ENCODE data around the gene DDX39B. TPM values are rescaled to one million over a fixed set of nuclear protein-coding genes. Genes with fewer than 3 reads are reported as not detected.

Gene DDX39B
- total and polyA plus RNA-seq, 2 of the 8 experiments (the other 6 are each of a cell fraction or from before 2014, with no cell fraction given), result 780 to 1,164 TPM

DNA sequence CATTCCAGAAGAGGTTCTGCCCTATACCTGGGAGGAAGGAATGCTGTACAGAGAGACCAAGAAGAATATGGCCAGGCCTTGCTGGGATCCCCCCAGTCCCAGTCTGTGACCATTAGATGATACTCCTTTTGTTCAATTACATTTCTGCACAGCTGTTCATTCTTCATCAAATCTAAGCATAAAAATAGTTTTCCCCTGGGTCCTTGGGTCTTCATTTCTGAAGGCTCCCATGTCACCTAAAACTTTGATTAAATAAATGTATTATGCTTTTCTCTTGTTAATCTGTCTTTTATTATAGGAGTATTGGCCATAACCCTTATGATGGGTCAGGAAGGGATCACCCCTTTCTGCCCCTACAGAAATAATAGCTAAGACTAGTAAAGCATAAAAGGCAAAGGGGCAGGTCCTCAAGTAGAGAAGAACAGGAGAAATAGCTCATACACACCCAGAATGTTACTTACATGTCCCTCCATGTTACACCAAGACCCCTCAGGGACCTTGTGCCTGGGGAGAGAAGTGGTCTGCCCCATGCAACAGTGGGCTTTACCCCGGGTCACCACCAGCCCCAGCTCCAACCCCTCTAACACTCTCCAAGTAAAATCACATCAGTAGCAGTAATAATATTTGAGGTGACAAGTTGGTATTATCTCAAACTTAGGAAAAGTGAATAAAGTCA lies 28.2 kb upstream of the DDX39B start:
- H4K91ac ChIP-seq (replicated peaks; ENCODE audit: insufficient read length, low read length), result no peak overlapping the region
- no peak overlapping the region for H2AFZ ChIP-seq (ENCODE audit: low read length)
- H3K36me3 ChIP-seq (ENCODE audit: control insufficient read depth in 2 of 4, insufficient read depth in 4 of 4, low read length in 3 of 4), result no peaks in the 10 kb centered on the region
- H3K27ac ChIP-seq (ENCODE audit: low read depth, low read length), result no peak overlapping the region
- H4K20me1 ChIP-seq (replicated peaks in 1 of 2; ENCODE audit: control insufficient read depth in 1 of 2, insufficient read depth in 2 of 2, low read length in 2 of 2), result no peaks in the 10 kb centered on the region
- H3K14ac ChIP-seq (ENCODE audit: insufficient read length), result no peak overlapping the region
- H2BK15ac ChIP-seq (ENCODE audit: low read length), result no peak overlapping the region
- no peak overlapping the region for H2BK5ac ChIP-seq (ENCODE audit: low read depth, low read length)
- H3K23me2 ChIP-seq (ENCODE audit: low read depth, low read length), result peaks cover 3% of the 10 kb centered on the region; the same call in 1 of the 2 replicates
- no peak overlapping the region for H4K8ac ChIP-seq (ENCODE audit: extremely low read depth, insufficient read depth, low read length)
- no peaks in the 10 kb centered on the region for H3K79me2 ChIP-seq (ENCODE audit: control insufficient read depth in 1 of 2, insufficient read depth in 2 of 2, low read length in 2 of 2)
- no peak overlapping the region for H3K23ac ChIP-seq (ENCODE audit: insufficient read length)
- H3K4me3 ChIP-seq (ENCODE audit: extremely low read depth in 1 of 4, insufficient read depth in 2 of 4, low read depth in 3 of 4, low read length in 4 of 4), result no peak overlapping the region
- no peak overlapping the region for H2BK120ac ChIP-seq (replicated peaks; ENCODE audit: low read depth, low read length)
- H3K27me3 ChIP-seq (replicated peaks in 1 of 4; ENCODE audit: control insufficient read depth in 3 of 4, extremely low read depth in 1 of 4, insufficient read depth in 3 of 4, low read length in 3 of 4), result no peaks in the 10 kb centered on the region
- FAIRE-seq (no peak), DNase-seq (ENCODE audit: low read depth in 1 of 2, low spot score in 2 of 2) (no peak)
- no peak overlapping the region for H3K4ac ChIP-seq (replicated peaks; ENCODE audit: insufficient read length, low read depth, low read length)
- no peak overlapping the region for H2AK5ac ChIP-seq (ENCODE audit: low read depth, low read length)
- H2BK20ac ChIP-seq (ENCODE audit: low read length), result no peak overlapping the region
- no peaks in the 10 kb centered on the region; a peak in 2 of 7 replicates for H3K4me1 ChIP-seq (replicated peaks in 1 of 4; ENCODE audit: control insufficient read depth in 3 of 4, insufficient read depth in 4 of 4, low read length in 3 of 4)
- ChIA-PET POLR2A (ENCODE audit: partially characterized antibody) (interaction anchor here (0.6 to 2.6 kb wide), 7 partner anchors 14 to 82 kb away, joined by 3 to 8 read pairs (median 3); partner anchors contain the start of gene BAG6), CTCF (ENCODE audit: partially characterized antibody) (interaction anchor here (1.3 to 4.9 kb wide), 6 partner anchors 10 to 31 kb away, joined by 3 to 47 read pairs (median 14); partner anchors contain the start of genes LST1 and LTB)
- H3K9ac ChIP-seq (replicated peaks in 1 of 4; ENCODE audit: extremely low read depth in 1 of 4, low read depth in 3 of 4, low read length in 3 of 4), result no peak overlapping the region
- H2BK12ac ChIP-seq (ENCODE audit: low read depth, low read length), result no peak overlapping the region
- no peak overlapping the region for H3K4me2 ChIP-seq (ENCODE audit: insufficient read depth in 1 of 2, low read depth in 2 of 2, low read length in 2 of 2)
- H3K56ac ChIP-seq (replicated peaks; ENCODE audit: insufficient read length, low read depth, low read length), result no peak overlapping the region
- H3K9me3 ChIP-seq (ENCODE audit: insufficient read depth in 2 of 2, low read depth in 1 of 2, low read length in 1 of 2), result no peaks in the 10 kb centered on the region
- no peaks in the 10 kb centered on the region for H3K79me1 ChIP-seq (ENCODE audit: low read depth, low read length)
- H4K5ac ChIP-seq (ENCODE audit: insufficient read length, low read depth, low read length), result no peak overlapping the region
- H3K18ac ChIP-seq (ENCODE audit: extremely low read depth, low read length), result no peak overlapping the region
- 100% methylated on average over 1 of the region's 1 CpG; no CpG with 5 or more reads in 1 of the 2 experiments for WGBS, 2 experiments (ENCODE audit: extremely low coverage in 1 of 2, insufficient coverage in 1 of 2, insufficient read length in 1 of 2, insufficient replicate concordance in 2 of 2, low coverage in 1 of 2, low lambda C conversion rate in 2 of 2, missing lambda C conversion rate in 1 of 2)
- no peak for TF ChIP-seq TAF7 (optimal IDR thresholded peaks at IDR 0.05; ENCODE audit: borderline replicate concordance, low read depth, low read length)
- TF ChIP-seq, protein P1, sequence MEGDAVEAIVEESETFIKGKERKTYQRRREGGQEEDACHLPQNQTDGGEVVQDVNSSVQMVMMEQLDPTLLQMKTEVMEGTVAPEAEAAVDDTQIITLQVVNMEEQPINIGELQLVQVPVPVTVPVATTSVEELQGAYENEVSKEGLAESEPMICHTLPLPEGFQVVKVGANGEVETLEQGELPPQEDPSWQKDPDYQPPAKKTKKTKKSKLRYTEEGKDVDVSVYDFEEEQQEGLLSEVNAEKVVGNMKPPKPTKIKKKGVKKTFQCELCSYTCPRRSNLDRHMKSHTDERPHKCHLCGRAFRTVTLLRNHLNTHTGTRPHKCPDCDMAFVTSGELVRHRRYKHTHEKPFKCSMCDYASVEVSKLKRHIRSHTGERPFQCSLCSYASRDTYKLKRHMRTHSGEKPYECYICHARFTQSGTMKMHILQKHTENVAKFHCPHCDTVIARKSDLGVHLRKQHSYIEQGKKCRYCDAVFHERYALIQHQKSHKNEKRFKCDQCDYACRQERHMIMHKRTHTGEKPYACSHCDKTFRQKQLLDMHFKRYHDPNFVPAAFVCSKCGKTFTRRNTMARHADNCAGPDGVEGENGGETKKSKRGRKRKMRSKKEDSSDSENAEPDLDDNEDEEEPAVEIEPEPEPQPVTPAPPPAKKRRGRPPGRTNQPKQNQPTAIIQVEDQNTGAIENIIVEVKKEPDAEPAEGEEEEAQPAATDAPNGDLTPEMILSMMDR (IDR thresholded peaks at IDR 0.05; ENCODE audit: control extremely low read depth in 1 of 3, insufficient read depth in 1 of 3, low read depth in 1 of 3, low read length in 3 of 3), result no peak
- no peak for TF ChIP-seq EZH2 (IDR thresholded peaks at IDR 0.05; ENCODE audit: low read depth, low read length, severe bottlenecking)
- TF ChIP-seq CHD1 (IDR thresholded peaks at IDR 0.05; ENCODE audit: low read depth, low read length), result no peak
- no peak for TF ChIP-seq ZNF274 (IDR thresholded peaks at IDR 0.05; ENCODE audit: borderline replicate concordance, extremely low read depth, low read length)
- TF ChIP-seq TBP (IDR thresholded peaks at IDR 0.05; ENCODE audit: low read depth, low read length), result no peak
- TF ChIP-seq RXRA (IDR thresholded peaks at IDR 0.05; ENCODE audit: insufficient read depth, low read depth, low read length), result no peak
- no peak for TF ChIP-seq SIN3A (conservative IDR thresholded peaks at IDR 0.05 in 1 of 2, IDR thresholded peaks at IDR 0.05 in 1 of 2; ENCODE audit: low read depth in 1 of 2, low read length in 2 of 2)
- no peak for TF ChIP-seq SUZ12 (IDR thresholded peaks at IDR 0.05; ENCODE audit: low read length)
- TF ChIP-seq KDM5A (IDR thresholded peaks at IDR 0.05; ENCODE audit: low read length), result no peak

Measured in H1 (cell line).